ENCODE data around the gene CYTH3.

- TF ChIP-seq CTCF (IDR thresholded peaks at IDR 0.05) (no peak), POLR2A (IDR thresholded peaks at IDR 0.05) (no peak), EP300 (IDR thresholded peaks at IDR 0.05) (no peak)
Observed at GRCh38 chr7:6228361-6229229, 43.8 kb downstream of the CYTH3 start.

Data from ovary (tissue), 3 donors.